Measurements from ENCODE around the gene TOPBP1. TPM values are rescaled to one million over a fixed set of nuclear protein-coding genes. Genes with fewer than 3 reads are reported as not detected.

The TOPBP1 gene
- total RNA-seq, 8 experiments from 2014 or later, result 12.9 to 46.7 (median 35.2) TPM

Other genes with a start within 250 kb of the TOPBP1 start
- gene CDV3, start 88.3 kb downstream of the TOPBP1 start, total RNA-seq, result 100 to 1,000 TPM in 5 of 8 experiments, 10 to 100 TPM in 3; 77.4 to 233 (median 121) TPM
- 10 to 100 TPM in 1 of 8 experiments, 1 to 10 TPM in 5, under 1 TPM in 2; 0.58 to 56.3 (median 2.0) TPM for gene TF, start 84.5 kb upstream of the TOPBP1 start, total RNA-seq
- gene SRPRB, start 143.9 kb upstream of the TOPBP1 start, total RNA-seq, result 100 to 1,000 TPM in 2 of 8 experiments, 10 to 100 TPM in 6; 39.2 to 150 (median 62.6) TPM
- gene RAB6B, start 233.9 kb upstream of the TOPBP1 start, total RNA-seq, result 10 to 100 TPM in 5 of 8 experiments, 1 to 10 TPM in 3; 3.0 to 75.3 (median 39.1) TPM